HL-60 (cell line): ENCODE measurements around the gene EIF3A.

Experiments
- GABPA ChIP-seq: IDR thresholded peaks from 2 replicates; pipeline ENCODE4 v1.6.1; 2012; ENCODE audit warnings: low read depth
- POLR2AphosphoS5 ChIP-seq: IDR thresholded peaks from 2 replicates; pipeline ENCODE4 v1.6.1; 2012; ENCODE audit warnings: low read depth
- SPI1 ChIP-seq: IDR thresholded peaks from 2 replicates; pipeline ENCODE4 v1.6.1; 2012; ENCODE audit warnings: low read depth, mild to moderate bottlenecking, borderline replicate concordance
- TF ChIP-seq, protein P1 (sequence below): IDR thresholded peaks from one replicate; pipeline ENCODE4 v1.5.1; 2011; ENCODE audit warnings: low read length, control low read depth, inconsistent platforms; ENCODE audit not compliant: insufficient read depth
- TF ChIP-seq, protein P2 (sequence below): IDR thresholded peaks from 2 replicates; pipeline ENCODE4 v1.6.1; 2012; ENCODE audit warnings: low read depth; ENCODE audit not compliant: insufficient replicate concordance

DNA sequence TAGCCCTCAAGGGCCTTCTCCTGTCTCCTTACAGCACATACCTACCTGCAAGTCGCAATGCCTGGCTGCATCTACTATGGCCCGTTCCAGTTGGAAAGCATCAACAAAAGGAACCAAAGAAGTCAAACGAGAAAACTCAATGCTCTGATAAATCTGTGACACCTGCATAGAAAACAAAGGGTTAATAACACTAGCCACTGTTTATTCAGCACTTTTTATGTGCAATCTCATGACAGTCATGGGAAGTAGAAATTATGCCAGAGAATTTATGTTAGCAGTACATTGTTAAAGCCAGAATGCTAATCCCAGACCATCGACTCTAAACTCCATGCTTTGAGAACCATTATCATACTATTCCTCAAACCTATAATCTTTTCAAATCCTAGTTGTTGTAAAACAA is 21.1 kb downstream of the EIF3A start:
- TF ChIP-seq, protein P1, sequence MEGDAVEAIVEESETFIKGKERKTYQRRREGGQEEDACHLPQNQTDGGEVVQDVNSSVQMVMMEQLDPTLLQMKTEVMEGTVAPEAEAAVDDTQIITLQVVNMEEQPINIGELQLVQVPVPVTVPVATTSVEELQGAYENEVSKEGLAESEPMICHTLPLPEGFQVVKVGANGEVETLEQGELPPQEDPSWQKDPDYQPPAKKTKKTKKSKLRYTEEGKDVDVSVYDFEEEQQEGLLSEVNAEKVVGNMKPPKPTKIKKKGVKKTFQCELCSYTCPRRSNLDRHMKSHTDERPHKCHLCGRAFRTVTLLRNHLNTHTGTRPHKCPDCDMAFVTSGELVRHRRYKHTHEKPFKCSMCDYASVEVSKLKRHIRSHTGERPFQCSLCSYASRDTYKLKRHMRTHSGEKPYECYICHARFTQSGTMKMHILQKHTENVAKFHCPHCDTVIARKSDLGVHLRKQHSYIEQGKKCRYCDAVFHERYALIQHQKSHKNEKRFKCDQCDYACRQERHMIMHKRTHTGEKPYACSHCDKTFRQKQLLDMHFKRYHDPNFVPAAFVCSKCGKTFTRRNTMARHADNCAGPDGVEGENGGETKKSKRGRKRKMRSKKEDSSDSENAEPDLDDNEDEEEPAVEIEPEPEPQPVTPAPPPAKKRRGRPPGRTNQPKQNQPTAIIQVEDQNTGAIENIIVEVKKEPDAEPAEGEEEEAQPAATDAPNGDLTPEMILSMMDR = no peak
- no peak for TF ChIP-seq POLR2AphosphoS5
- TF ChIP-seq GABPA = no peak
- TF ChIP-seq, protein P2, sequence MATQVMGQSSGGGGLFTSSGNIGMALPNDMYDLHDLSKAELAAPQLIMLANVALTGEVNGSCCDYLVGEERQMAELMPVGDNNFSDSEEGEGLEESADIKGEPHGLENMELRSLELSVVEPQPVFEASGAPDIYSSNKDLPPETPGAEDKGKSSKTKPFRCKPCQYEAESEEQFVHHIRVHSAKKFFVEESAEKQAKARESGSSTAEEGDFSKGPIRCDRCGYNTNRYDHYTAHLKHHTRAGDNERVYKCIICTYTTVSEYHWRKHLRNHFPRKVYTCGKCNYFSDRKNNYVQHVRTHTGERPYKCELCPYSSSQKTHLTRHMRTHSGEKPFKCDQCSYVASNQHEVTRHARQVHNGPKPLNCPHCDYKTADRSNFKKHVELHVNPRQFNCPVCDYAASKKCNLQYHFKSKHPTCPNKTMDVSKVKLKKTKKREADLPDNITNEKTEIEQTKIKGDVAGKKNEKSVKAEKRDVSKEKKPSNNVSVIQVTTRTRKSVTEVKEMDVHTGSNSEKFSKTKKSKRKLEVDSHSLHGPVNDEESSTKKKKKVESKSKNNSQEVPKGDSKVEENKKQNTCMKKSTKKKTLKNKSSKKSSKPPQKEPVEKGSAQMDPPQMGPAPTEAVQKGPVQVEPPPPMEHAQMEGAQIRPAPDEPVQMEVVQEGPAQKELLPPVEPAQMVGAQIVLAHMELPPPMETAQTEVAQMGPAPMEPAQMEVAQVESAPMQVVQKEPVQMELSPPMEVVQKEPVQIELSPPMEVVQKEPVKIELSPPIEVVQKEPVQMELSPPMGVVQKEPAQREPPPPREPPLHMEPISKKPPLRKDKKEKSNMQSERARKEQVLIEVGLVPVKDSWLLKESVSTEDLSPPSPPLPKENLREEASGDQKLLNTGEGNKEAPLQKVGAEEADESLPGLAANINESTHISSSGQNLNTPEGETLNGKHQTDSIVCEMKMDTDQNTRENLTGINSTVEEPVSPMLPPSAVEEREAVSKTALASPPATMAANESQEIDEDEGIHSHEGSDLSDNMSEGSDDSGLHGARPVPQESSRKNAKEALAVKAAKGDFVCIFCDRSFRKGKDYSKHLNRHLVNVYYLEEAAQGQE = no peak
- no peak for TF ChIP-seq SPI1
